Suprapubic skin (tissue), 4 donors: Measurements from ENCODE around the gene MYH3.

Experiments
- EP300 ChIP-seq: sonication (generic); formaldehyde crosslinking; IDR thresholded peaks from one replicate; pipeline ENCODE4 v1.6.1; 2017; ENCODE audit warnings: antibody characterized with exemption
- POLR2A ChIP-seq, 2 donors: fragments of 450-650 bp; IDR thresholded peaks; one replicate each; pipeline ENCODE4 v1.6.1; 2017; ENCODE audit warnings: antibody characterized with exemption in 2 of 2, mild to moderate bottlenecking in 2 of 2, moderate library complexity in 2 of 2
- POLR2AphosphoS5 ChIP-seq, 3 donors: sonication (generic); formaldehyde crosslinking; IDR thresholded peaks; one replicate each; pipeline ENCODE4 v1.6.1; 2017; ENCODE audit warnings: antibody characterized with exemption in 3 of 3
- TF ChIP-seq, protein P1 (sequence below), 2 donors: fragments of 200-600 bp in 1 of 2; fragments of 450-650 bp in 1 of 2; sonication (generic) in 1 of 2; IDR thresholded peaks; one replicate each; pipeline ENCODE4 v1.5.1; 2016 to 2019; ENCODE audit warnings: antibody characterized with exemption in 2 of 2, mild to moderate bottlenecking in 1 of 2, moderate library complexity in 1 of 2

DNA sequence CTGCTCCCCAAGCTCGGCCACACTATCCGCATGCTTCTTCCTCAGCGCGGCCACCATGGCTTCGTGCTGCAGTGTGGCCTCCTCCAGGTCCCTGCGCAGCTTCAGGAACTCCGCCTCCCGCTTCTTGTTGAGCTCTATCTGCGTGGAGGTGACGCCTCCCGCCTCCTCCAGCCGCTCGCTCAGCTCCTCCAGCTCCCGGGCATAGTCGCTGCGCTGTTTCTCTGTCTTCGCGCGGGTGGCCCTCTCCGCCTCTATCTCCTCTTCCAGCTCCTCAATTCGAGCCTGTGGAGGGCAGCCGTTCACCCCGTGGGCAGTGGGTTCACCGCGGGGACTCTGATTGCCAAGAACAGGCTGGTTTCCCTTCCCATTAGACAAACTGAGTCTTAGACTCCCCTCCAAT, 19.0 kb downstream of the MYH3 start:
- no peak for TF ChIP-seq POLR2A (IDR thresholded peaks at IDR 0.05)
- TF ChIP-seq, protein P1, sequence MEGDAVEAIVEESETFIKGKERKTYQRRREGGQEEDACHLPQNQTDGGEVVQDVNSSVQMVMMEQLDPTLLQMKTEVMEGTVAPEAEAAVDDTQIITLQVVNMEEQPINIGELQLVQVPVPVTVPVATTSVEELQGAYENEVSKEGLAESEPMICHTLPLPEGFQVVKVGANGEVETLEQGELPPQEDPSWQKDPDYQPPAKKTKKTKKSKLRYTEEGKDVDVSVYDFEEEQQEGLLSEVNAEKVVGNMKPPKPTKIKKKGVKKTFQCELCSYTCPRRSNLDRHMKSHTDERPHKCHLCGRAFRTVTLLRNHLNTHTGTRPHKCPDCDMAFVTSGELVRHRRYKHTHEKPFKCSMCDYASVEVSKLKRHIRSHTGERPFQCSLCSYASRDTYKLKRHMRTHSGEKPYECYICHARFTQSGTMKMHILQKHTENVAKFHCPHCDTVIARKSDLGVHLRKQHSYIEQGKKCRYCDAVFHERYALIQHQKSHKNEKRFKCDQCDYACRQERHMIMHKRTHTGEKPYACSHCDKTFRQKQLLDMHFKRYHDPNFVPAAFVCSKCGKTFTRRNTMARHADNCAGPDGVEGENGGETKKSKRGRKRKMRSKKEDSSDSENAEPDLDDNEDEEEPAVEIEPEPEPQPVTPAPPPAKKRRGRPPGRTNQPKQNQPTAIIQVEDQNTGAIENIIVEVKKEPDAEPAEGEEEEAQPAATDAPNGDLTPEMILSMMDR (IDR thresholded peaks at IDR 0.05): no peak
- TF ChIP-seq EP300: no peak
- TF ChIP-seq POLR2AphosphoS5 (IDR thresholded peaks at IDR 0.05): no peak
